ENCODE measurements around the gene ZNF669.

The ZNF669 gene

GRCh38 chr1:247054992-247055415, 49.2 kb downstream of the ZNF669 start:
- no peak for DNase-seq (ENCODE audit: extremely low read depth, low read depth)
- no peak for TF ChIP-seq CTCF (IDR thresholded peaks at IDR 0.05; ENCODE audit: low read depth, low read length)
